Measurements from ENCODE around the gene IGFBP4. TPM values are rescaled to one million over a fixed set of nuclear protein-coding genes. Genes with fewer than 3 reads are reported as not detected.

Gene IGFBP4
- total and polyA plus RNA-seq, 2 donors from 2014 or later: 545 to 743 TPM

GRCh38 chr17:40472733-40473452, 29.6 kb downstream of the IGFBP4 start:
- Histone ChIP-seq H3K27ac (ENCODE audit: low read depth in 2 of 2, low read length in 2 of 2) (no peak overlapping the region), H3K9me3 (ENCODE audit: control insufficient read depth in 2 of 3, insufficient read depth in 1 of 3, low read length in 3 of 3) (no peaks in the 10 kb centered on the region), H3K36me3 (ENCODE audit: control insufficient read depth in 2 of 3, insufficient read depth in 3 of 3, low read length in 3 of 3) (no peaks in the 10 kb centered on the region), H3K27me3 (ENCODE audit: control insufficient read depth, insufficient read depth, low read length) (no peaks in the 10 kb centered on the region), H3K4me1 (ENCODE audit: control insufficient read depth in 2 of 3, insufficient read depth in 2 of 3, low read depth in 1 of 3, low read length in 3 of 3) (no peaks in the 10 kb centered on the region), H3K4me3 (ENCODE audit: low read length in 3 of 3) (no peak overlapping the region), H3K9ac (ENCODE audit: low read length in 3 of 3) (no peak overlapping the region)
- no peak for TF ChIP-seq CTCF (IDR thresholded peaks at IDR 0.05; ENCODE audit: borderline replicate concordance, extremely low read depth, insufficient read depth)
- DNase-seq (no peak), FAIRE-seq (no peak)
- intact Hi-C loops (cut with DNase I): no loop called here

- H3K27ac ChIP-seq (ENCODE audit: low read depth in 2 of 2, low read length in 2 of 2): no peak overlapping the region
- DNase-seq: no peak
- no peak overlapping the region for H3K4me3 ChIP-seq (ENCODE audit: low read length in 3 of 3)
- FAIRE-seq: no peak
- H3K9me3 ChIP-seq (ENCODE audit: control insufficient read depth in 2 of 3, insufficient read depth in 1 of 3, low read length in 3 of 3): no peaks in the 10 kb centered on the region
- no peak overlapping the region for H3K9ac ChIP-seq (ENCODE audit: low read length in 3 of 3)
- no peak for TF ChIP-seq CTCF (IDR thresholded peaks at IDR 0.05; ENCODE audit: borderline replicate concordance, extremely low read depth, insufficient read depth)
- H3K36me3 ChIP-seq (ENCODE audit: control insufficient read depth in 2 of 3, insufficient read depth in 3 of 3, low read length in 3 of 3): no peaks in the 10 kb centered on the region
- H3K4me1 ChIP-seq (ENCODE audit: control insufficient read depth in 2 of 3, insufficient read depth in 2 of 3, low read depth in 1 of 3, low read length in 3 of 3): no peaks in the 10 kb centered on the region
- intact Hi-C loops (cut with DNase I): no loop called here
- H3K27me3 ChIP-seq (ENCODE audit: control insufficient read depth, insufficient read depth, low read length): no peaks in the 10 kb centered on the region
Observed at GRCh38 chr17:40473573-40474365, 30.5 kb downstream of the IGFBP4 start.

GRCh38 chr17:40474419-40475002, 31.3 kb downstream of the IGFBP4 start:
- Histone ChIP-seq H3K27ac (ENCODE audit: low read depth in 2 of 2, low read length in 2 of 2) (no peak overlapping the region), H3K27me3 (ENCODE audit: control insufficient read depth, insufficient read depth, low read length) (no peaks in the 10 kb centered on the region), H3K4me1 (ENCODE audit: control insufficient read depth in 2 of 3, insufficient read depth in 2 of 3, low read depth in 1 of 3, low read length in 3 of 3) (no peaks in the 10 kb centered on the region), H3K36me3 (ENCODE audit: control insufficient read depth in 2 of 3, insufficient read depth in 3 of 3, low read length in 3 of 3) (no peaks in the 10 kb centered on the region), H3K9me3 (ENCODE audit: control insufficient read depth in 2 of 3, insufficient read depth in 1 of 3, low read length in 3 of 3) (no peaks in the 10 kb centered on the region), H3K4me3 (ENCODE audit: low read length in 3 of 3) (no peak overlapping the region), H3K9ac (ENCODE audit: low read length in 3 of 3) (no peak overlapping the region)
- TF ChIP-seq CTCF (IDR thresholded peaks at IDR 0.05; ENCODE audit: borderline replicate concordance, extremely low read depth, insufficient read depth): no peak
- FAIRE-seq (no peak), DNase-seq (peak in 3 of 5 donors; percentile 75 to 85 (median 81))
- intact Hi-C loops (cut with DNase I): no loop called here
